GM21367 (cell line): ENCODE results near the gene RSRP1.
"Not testable (repeated sequence)": the region's sequence is repeated elsewhere in the genome, so short reads cannot be mapped to it uniquely, and the experiment has no call there.

Experiments used
- ATAC-seq: cut with Tn5 transposase; IDR thresholded peaks from one replicate; pipeline ENCODE4 v1.9.1; 2021; ENCODE audit not compliant: unreplicated experiment

The RSRP1 gene

GRCh38 chr1:25247024-25247828, at the start of gene RSRP1:
Gene RSRP1 (minus strand): TSS chr1:25247454. CDS start chr1:25246963, 491 bp downstream.
- peak; percentile 71 for ATAC-seq

- not testable (repeated sequence) for ATAC-seq
Observed at GRCh38 chr1:25296501-25296900, 49.2 kb upstream of the RSRP1 start.

- not testable (repeated sequence) for ATAC-seq
Observed at GRCh38 chr1:25294889-25295826, 47.9 kb upstream of the RSRP1 start.

- not testable (repeated sequence) for ATAC-seq
Observed at GRCh38 chr1:25293426-25293825, 46.2 kb upstream of the RSRP1 start.

GRCh38 chr1:25290043-25290442, 42.8 kb upstream of the RSRP1 start:
- ATAC-seq: not testable (repeated sequence)

GRCh38 chr1:25288573-25289101, 41.4 kb upstream of the RSRP1 start:
- not testable (repeated sequence) for ATAC-seq

- ATAC-seq: not testable (repeated sequence)
Observed at GRCh38 chr1:25287164-25287563, 39.9 kb upstream of the RSRP1 start.

- not testable (repeated sequence) for ATAC-seq
Observed at GRCh38 chr1:25285862-25286261, 38.6 kb upstream of the RSRP1 start.

GRCh38 chr1:25279693-25280111, 32.4 kb upstream of the RSRP1 start:
- not testable (repeated sequence) for ATAC-seq

GRCh38 chr1:25278790-25279189, 31.5 kb upstream of the RSRP1 start:
- not testable (repeated sequence) for ATAC-seq

GRCh38 chr1:25278358-25278757, 31.1 kb upstream of the RSRP1 start:
- ATAC-seq: not testable (repeated sequence)

- not testable (repeated sequence) for ATAC-seq
Observed at GRCh38 chr1:25277295-25277694, 30.0 kb upstream of the RSRP1 start.

- not testable (repeated sequence) for ATAC-seq
Observed at GRCh38 chr1:25275648-25276047, 28.4 kb upstream of the RSRP1 start.

- not testable (repeated sequence) for ATAC-seq
Observed at GRCh38 chr1:25272238-25272637, 25.0 kb upstream of the RSRP1 start, which contains the start of gene RHD. Gene RHD (plus strand): TSS chr1:25272509. CDS start chr1:25272548, 39 bp downstream.

- not testable (repeated sequence) for ATAC-seq
Observed at GRCh38 chr1:25268143-25268760, 21.0 kb upstream of the RSRP1 start.

- ATAC-seq: peak; percentile 52
Observed at GRCh38 chr1:25267288-25268142, 20.3 kb upstream of the RSRP1 start.

GRCh38 chr1:25266554-25267287, 19.5 kb upstream of the RSRP1 start:
- peak; percentile 24 for ATAC-seq

GRCh38 chr1:25260336-25260735, 13.1 kb upstream of the RSRP1 start:
- ATAC-seq: not testable (repeated sequence)

GRCh38 chr1:25259813-25260212, 12.6 kb upstream of the RSRP1 start:
- ATAC-seq: not testable (repeated sequence)
